Superior temporal gyrus (tissue), 1 donor: ENCODE measurements around the gene TEX264.

Experiments
- DNase-seq: peaks from one replicate; pipeline ENCODE4 v3.0.0-alpha.2; 2016; ENCODE audit errors: extremely low spot score

Gene TEX264

GRCh38 chr3:51750878-51751277 lies 79.8 kb downstream of the TEX264 start:
- no peak for DNase-seq

GRCh38 chr3:51751287-51751686 lies 80.2 kb downstream of the TEX264 start:
- DNase-seq = no peak
